Stimulated activated CD8-positive, alpha-beta memory T cell treated with anti-CD3 and anti-CD28 coated beads, Interleukin-15, amount 100 ng/mL, for 24 hours (primary cell): ENCODE data around the gene PRG3.
"Not testable (repeated sequence)": the region's sequence is repeated elsewhere in the genome, so short reads cannot be mapped to it uniquely, and the experiment has no call there.

Source experiments
- DNase-seq: peaks from one replicate; pipeline ENCODE4 v3.0.0-alpha.2; 2020; ENCODE audit warnings: low read depth

The PRG3 gene

GRCh38 chr11:57408771-57409170 lies 27.8 kb upstream of the PRG3 start:
- no peak for DNase-seq

GRCh38 chr11:57407941-57408475 lies 27.1 kb upstream of the PRG3 start:
- DNase-seq = no peak

- no peak for DNase-seq
Measured at GRCh38 chr11:57407010-57407920, 26.3 kb upstream of the PRG3 start.

DNA sequence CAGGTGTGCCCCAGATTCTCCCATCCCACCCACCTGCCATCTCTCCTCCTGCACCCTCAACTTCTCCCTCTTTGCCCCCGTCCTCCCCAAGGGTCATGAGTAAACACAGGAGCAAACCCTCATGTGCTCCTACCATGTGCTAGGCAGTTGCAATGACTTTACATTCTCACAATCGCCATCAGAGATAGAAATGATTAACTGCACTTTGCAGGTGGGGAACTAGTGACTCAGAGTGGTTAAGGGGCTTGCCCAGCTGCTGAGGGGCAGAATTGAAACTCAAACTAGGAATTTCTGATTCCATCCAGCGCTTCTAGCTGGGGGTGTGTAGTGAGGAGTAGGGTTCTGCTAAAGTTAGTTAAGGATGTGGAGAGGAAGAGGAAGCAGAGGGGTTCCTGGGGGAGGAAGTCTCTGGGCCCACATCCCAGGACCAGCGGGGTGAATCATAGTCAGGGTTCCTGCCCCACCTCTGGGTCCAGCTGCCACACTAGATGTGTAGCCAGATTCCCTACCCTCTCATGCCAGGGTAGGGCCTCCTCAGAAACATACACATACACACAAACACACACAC lies 25.5 kb upstream of the PRG3 start:
- DNase-seq = no peak

GRCh38 chr11:57405271-57405860 lies 24.4 kb upstream of the PRG3 start:
- no peak for DNase-seq

DNA sequence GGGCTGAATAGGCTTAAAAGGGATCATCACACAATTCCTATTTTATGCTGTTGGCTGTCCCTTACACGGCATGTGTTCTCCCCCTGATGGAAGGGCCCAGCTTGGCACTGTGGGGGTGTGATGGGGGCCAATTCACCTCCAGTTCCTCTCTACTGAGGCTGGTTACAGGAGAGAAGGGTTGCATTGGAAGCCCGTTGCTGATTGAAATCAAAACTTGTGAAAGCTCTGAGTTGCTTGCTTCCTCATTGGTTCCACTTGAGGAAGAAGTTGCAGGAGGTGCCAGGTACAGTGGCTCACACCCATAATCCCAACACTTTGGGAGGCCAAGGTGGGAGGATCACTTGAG lies 22.8 kb upstream of the PRG3 start:
- DNase-seq = no peak

- DNase-seq = not testable (repeated sequence)
Measured at GRCh38 chr11:57403003-57403801, 22.3 kb upstream of the PRG3 start.

DNA sequence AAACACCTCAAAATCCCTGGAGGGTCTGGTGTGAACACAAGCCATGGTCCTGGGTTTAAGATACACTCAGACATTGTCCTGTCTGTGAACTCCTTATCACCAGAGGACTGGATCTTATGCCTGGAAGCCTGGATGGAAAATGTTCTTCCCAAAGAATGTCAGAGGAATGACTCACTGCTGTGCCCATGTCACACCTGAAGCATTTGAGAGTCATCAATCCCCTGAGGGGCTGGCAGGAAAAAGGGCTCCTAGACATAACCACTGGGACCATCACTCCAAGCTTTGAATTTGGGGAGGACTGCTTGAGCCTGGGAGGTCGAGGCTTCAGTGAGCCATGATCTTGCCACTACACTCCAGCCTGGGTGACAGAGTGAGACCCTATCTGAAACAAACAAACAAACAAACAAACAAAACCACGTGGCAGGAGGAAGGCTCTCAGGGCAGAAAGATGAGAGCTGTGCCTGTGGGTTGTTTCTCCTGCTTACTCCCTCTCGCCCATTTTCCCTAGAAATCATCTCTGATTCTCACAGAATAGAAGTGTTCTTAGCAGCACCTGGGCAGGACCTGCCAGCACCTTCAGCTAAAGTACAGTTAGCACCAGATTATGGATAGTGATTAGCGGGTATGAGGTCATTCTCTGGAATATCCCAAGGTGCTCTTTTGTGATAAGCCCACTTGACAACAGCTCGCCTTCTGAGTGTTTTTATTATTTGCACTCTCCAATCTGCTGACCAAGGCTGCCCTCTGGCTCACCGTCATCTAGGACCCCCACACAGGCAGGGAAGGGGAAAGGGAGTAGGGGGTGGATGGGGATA lies 21.4 kb upstream of the PRG3 start:
- DNase-seq = no peak

DNA sequence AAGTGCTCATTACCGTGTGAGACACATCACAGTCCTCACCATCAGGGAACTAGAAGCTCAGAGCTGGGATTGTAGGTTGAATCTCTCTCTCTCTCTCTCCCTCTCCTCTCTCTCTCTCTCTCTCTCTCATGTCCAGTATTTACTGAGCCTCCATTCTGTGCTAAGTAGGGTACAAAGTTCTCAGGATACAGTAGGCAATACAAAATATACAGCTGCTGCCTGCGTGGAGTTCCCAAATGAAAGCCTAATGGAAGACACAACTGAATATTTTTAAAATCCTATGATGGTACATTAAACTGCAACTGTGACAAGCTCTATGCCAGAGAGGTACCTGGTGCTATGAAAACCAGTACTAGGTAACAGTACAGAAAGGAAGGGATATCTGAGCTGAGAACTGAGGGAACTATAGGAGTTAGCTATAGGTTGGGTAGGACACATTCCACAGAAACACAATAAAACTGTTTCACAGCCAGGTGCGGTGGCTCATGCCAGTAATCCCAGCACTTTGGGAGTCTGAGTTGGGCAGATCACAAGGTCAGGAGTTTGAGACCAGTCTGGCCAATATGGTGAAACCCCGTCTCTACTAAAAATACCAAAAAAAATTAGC lies 19.1 kb upstream of the PRG3 start:
- no peak for DNase-seq

DNA sequence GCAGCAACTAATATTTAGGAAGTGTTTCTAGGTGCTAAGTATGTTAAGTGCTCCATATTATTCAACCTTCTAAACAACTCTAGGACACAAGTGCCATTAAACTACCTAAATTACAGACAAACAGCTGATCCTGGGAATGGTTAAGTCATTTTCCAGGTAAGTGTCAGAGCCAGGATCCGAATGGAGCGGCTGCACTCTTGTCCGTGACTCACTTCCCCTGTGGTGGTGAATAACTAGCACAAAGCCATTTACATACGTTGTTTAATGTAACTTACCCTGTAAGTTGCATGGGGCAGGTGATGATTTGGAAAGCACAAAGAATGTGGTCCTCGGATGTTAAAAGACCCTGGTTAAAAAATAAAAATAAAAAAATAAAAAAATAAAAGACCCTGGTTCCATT lies 18.3 kb upstream of the PRG3 start:
- DNase-seq = no peak

GRCh38 chr11:57397394-57397990 lies 16.5 kb upstream of the PRG3 start:
- no peak for DNase-seq

GRCh38 chr11:57396744-57397143 lies 15.8 kb upstream of the PRG3 start:
- DNase-seq = no peak

GRCh38 chr11:57395905-57396623 lies 15.1 kb upstream of the PRG3 start:
- DNase-seq = no peak

- no peak for DNase-seq
Measured at GRCh38 chr11:57394203-57394965, 13.4 kb upstream of the PRG3 start.

DNA sequence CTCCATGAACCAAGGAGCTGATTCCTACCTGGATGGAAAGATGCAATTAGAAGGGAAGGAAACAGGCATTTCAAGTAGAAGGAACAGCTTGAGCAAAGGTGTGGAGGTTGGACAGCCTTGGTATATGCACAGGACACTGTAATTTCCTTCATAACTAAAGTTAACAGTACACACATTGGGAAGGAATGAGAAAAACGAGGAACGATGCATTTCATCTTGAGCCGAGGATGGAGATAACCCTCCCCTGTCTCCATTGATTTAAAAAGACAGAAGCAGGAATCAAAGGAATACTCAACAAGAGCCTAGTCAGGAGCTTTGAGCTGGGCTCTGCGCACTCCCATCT lies 11.8 kb upstream of the PRG3 start:
- DNase-seq = no peak

DNA sequence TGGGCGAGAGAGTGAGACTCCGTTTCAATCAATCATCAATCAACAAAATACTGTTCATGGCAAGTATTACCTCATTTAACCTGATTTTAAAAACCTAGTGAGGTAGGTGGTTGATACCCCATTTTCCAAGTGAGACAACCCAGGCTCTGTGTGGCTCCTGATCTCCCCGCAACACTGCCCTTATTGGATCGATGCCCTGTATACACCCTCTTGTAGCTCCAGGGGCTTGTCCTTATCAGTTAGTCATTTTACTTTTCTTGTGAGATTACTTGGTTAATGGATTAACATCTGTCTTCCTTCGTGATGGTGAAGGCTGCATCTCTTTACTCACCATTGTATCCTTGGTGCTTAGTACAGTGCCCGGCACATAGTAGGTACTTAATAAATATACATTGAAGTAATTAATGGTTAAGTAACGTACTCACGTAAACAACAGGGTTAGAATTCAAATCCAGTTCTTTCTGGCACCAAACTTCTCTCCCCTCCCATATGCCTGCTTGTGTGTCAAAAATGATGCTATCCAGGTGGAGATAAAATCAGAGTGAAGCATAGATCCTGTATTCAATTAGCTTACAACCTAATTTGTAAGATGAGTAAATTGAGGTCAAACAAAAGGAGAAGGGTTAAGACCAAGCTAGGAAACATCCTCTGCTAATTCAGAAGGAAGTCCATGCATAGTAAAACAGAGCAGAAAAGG lies 11.3 kb upstream of the PRG3 start:
- no peak for DNase-seq

DNA sequence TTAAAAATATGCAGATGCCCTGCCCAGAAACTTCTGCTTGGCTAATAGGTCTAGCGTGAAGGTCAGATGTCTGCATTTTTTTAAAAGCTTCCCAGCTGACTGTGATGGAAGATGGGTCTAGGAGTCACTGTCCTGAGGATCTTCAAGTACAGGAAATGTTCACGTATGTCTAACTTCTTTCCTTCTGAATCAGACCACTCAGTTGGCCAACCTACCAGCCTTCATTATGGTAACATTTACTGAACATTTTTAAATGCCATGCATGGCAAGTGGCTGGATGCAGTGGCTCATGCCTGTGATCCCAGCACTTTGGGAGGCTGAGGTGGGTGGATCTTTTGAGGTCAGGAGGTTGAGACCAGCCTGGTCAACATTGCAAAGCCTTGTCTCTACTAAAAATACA lies 10.6 kb upstream of the PRG3 start:
- DNase-seq = no peak

- no peak for DNase-seq
Measured at GRCh38 chr11:57391111-57391510, 10.2 kb upstream of the PRG3 start.

- DNase-seq = no peak
Measured at GRCh38 chr11:57390535-57390934, 9.6 kb upstream of the PRG3 start, which contains the start of gene PRG2. Gene PRG2, minus strand, starts transcription at chr11:57390650. Its CDS starts 706 bp downstream, at chr11:57389944.
